Sigmoid colon (tissue), 3 donors: ENCODE data around the gene DHX58.

Experiments
- POLR2A ChIP-seq, 2 donors: fragments of 450-650 bp; IDR thresholded peaks; one replicate each; pipeline ENCODE4 v1.6.1; 2016; ENCODE audit warnings: antibody characterized with exemption in 2 of 2, mild to moderate bottlenecking in 2 of 2, moderate library complexity in 2 of 2
- TF ChIP-seq, protein P1 (sequence below), 4 experiments: fragments of 450-650 bp in 3 of 4; fragments of 200-600 bp in 1 of 4; IDR thresholded peaks; one replicate each; pipeline ENCODE4 v1.5.1; 2016 to 2019; ENCODE audit warnings: antibody characterized with exemption in 4 of 4, mild to moderate bottlenecking in 3 of 4, moderate library complexity in 2 of 4

GRCh38 chr17:42104264-42104663, 8.2 kb downstream of the DHX58 start:
- TF ChIP-seq, protein P1, sequence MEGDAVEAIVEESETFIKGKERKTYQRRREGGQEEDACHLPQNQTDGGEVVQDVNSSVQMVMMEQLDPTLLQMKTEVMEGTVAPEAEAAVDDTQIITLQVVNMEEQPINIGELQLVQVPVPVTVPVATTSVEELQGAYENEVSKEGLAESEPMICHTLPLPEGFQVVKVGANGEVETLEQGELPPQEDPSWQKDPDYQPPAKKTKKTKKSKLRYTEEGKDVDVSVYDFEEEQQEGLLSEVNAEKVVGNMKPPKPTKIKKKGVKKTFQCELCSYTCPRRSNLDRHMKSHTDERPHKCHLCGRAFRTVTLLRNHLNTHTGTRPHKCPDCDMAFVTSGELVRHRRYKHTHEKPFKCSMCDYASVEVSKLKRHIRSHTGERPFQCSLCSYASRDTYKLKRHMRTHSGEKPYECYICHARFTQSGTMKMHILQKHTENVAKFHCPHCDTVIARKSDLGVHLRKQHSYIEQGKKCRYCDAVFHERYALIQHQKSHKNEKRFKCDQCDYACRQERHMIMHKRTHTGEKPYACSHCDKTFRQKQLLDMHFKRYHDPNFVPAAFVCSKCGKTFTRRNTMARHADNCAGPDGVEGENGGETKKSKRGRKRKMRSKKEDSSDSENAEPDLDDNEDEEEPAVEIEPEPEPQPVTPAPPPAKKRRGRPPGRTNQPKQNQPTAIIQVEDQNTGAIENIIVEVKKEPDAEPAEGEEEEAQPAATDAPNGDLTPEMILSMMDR (IDR thresholded peaks at IDR 0.05): no peak
- no peak for TF ChIP-seq POLR2A (IDR thresholded peaks at IDR 0.05)
